Right cardiac atrium (tissue), 5 donors: ENCODE data around the gene PCDHB5. TPM values are rescaled to one million over a fixed set of nuclear protein-coding genes. Genes with fewer than 3 reads are reported as not detected.
A peak's percentile ranks its signal among the peaks of the same experiment; 100 is the strongest.
"Not testable (repeated sequence)": the region's sequence is repeated elsewhere in the genome, so short reads cannot be mapped to it uniquely, and the experiment has no call there.

ENCODE experiments used
- ATAC-seq, 2 donors: fragments of 200-7000 bp; cut with Tn5 transposase; one replicate each; pipeline versions ENCODE4 v1.8.0 to v1.9.1; 2020; ENCODE audit warnings: moderate library complexity in 2 of 2, mild to moderate bottlenecking in 1 of 2
- DNase-seq, 3 donors: peaks; one replicate each; pipeline ENCODE4 v3.0.0-alpha.2; 2020
- H3K27ac ChIP-seq: one replicate; pipeline ENCODE4 v1.5.1; 2013; ENCODE audit warnings: mild to moderate bottlenecking, low read length, control low read depth, moderate library complexity
- H3K27me3 ChIP-seq: one replicate; pipeline ENCODE4 v1.6.1; 2013; ENCODE audit not compliant: control insufficient read depth, insufficient read depth
- H3K4me1 ChIP-seq: one replicate; pipeline ENCODE4 v1.6.1; 2013; ENCODE audit warnings: low read length; ENCODE audit not compliant: control insufficient read depth, insufficient read depth
- H3K4me3 ChIP-seq: one replicate; pipeline ENCODE4 v1.5.1; 2013; ENCODE audit warnings: low read length, control low read depth
- H3K9me3 ChIP-seq: one replicate; pipeline ENCODE4 v1.6.1; 2013; ENCODE audit warnings: low read length; ENCODE audit not compliant: control insufficient read depth
- WGBS: extraction: QIAGEN DNeasy Blood & Tissue Kit; methylation state at CpG from one replicate; pipeline ENCODE4 v1.1.7; 2013; 5-methylcytosine and 5-hydroxymethylcytosine counted together
- intact Hi-C, 4 donors: fragments of 100-400 bp; cut with DNase I; formaldehyde crosslinking; loops; one replicate each; pipeline versions ENCODE4 v1.11.0 to v1.14.0; 2022 to 2023
- polyA plus RNA-seq: library from polyadenylated mRNA; stranded (reverse); fragments of 200-250 nt; gene quantifications from one replicate; pipeline ENCODE4 v1.2.3, GENCODE V29; 2013
- total RNA-seq, 4 donors: library from RNA; stranded (reverse); fragmentation: NEBNext Ultra II Directional; extraction: Animal tissue kit (Norgen Biotek cat#: 25700); gene quantifications; one replicate each; pipeline ENCODE4 v1.2.1, GENCODE V29; 2021
- donor health status: healthy with polysubstance abuse.
- donor health status: DM: no; HTN: yes; CAD: no.
- donor health status: DM: no; HTN: no; CAD: no.
- donor health status: DM: no; HTN: yes; CAD: no; lungs with severe emphysema.
- donor health status: DM: yes; HTN: yes; CAD: no.

PCDHB5 gene
- total and polyA plus RNA-seq, 5 donors: 1.3 to 3.1 (median 2.5) TPM

GRCh38 chr5:141180313-141180712 is 45.3 kb downstream of the PCDHB5 start:
- no peak overlapping the region for H3K27ac ChIP-seq
- intact Hi-C loops: no loop called here
- no peak for ATAC-seq
- no peaks in the 10 kb centered on the region for H3K27me3 ChIP-seq
- H3K4me1 ChIP-seq: no peaks in the 10 kb centered on the region
- 40% methylated on average over 1 of the region's 1 CpG for WGBS
- peaks cover 11% of the 10 kb centered on the region for H3K9me3 ChIP-seq
- no peak for DNase-seq
- H3K4me3 ChIP-seq: no peak overlapping the region

- WGBS: 12% methylated on average over 13 of the region's 13 CpGs
- intact Hi-C loops: no loop called here
- Histone ChIP-seq H3K27me3 (no peaks in the 10 kb centered on the region), H3K27ac (no peak within 1 kb of the TSS), H3K4me3 (peak within 1 kb of the TSS; percentile 43), H3K9me3 (peaks cover 15% of the 10 kb centered on the region), H3K4me1 (no peaks in the 10 kb centered on the region)
- peak in 2 of 3 donors; percentile 60 to 66 for DNase-seq
- no peak for ATAC-seq
Observed at GRCh38 chr5:141182248-141182647, 47.2 kb downstream of the PCDHB5 start, which contains the start of gene PCDHB16. Gene PCDHB16 (plus strand): TSS chr5:141182387. CDS start chr5:141182560, 173 bp downstream.

- H3K4me1 ChIP-seq, DNase-seq, ATAC-seq, H3K27ac ChIP-seq, H3K4me3 ChIP-seq, H3K27me3 ChIP-seq, intact Hi-C loops: not testable (repeated sequence)
- peaks cover 17% of the 10 kb centered on the region for H3K9me3 ChIP-seq
- WGBS: 34% methylated on average over 43 of the region's 69 CpGs
Observed at GRCh38 chr5:141184117-141184855, 49.3 kb downstream of the PCDHB5 start.

GRCh38 chr5:141186897-141187512 is 52.0 kb downstream of the PCDHB5 start, which contains the start of gene PCDHB9:
Gene PCDHB9 (plus strand): TSS chr5:141187161. CDS start chr5:141187319, 158 bp downstream.
- Histone ChIP-seq H3K4me1 (no peaks in the 10 kb centered on the region), H3K27me3 (no peaks in the 10 kb centered on the region), H3K9me3 (peaks cover 17% of the 10 kb centered on the region), H3K27ac (no peak within 1 kb of the TSS), H3K4me3 (peak within 1 kb of the TSS; percentile 6)
- 16% methylated on average over 9 of the region's 9 CpGs for WGBS
- intact Hi-C loops: no loop called here
- ATAC-seq: no peak
- DNase-seq: no peak

Other genes with a start within 250 kb of the PCDHB5 start
- gene PCDHAC1, start 208.9 kb upstream of the PCDHB5 start, total RNA-seq: under 1 TPM; 0.09 to 0.23 (median 0.11) TPM
- gene PCDHAC1, start 208.9 kb upstream of the PCDHB5 start, polyA plus RNA-seq: not detected
- gene PCDHAC2, start 168.7 kb upstream of the PCDHB5 start, total RNA-seq: 1 to 10 TPM in 1 of 4 donors, under 1 TPM in 3; 0.44 to 1.1 (median 0.54) TPM
- gene PCDHAC2, start 168.7 kb upstream of the PCDHB5 start, polyA plus RNA-seq: 0.02 TPM
- not detected for gene PCDHB1, start 83.8 kb upstream of the PCDHB5 start, total RNA-seq
- not detected for gene PCDHB1, start 83.8 kb upstream of the PCDHB5 start, polyA plus RNA-seq
- 1 to 10 TPM; 1.4 to 1.9 (median 1.5) TPM for gene PCDHB2, start 40.6 kb upstream of the PCDHB5 start, total RNA-seq
- gene PCDHB2, start 40.6 kb upstream of the PCDHB5 start, polyA plus RNA-seq: 0.59 TPM
- gene PCDHB3, start 34.7 kb upstream of the PCDHB5 start, total RNA-seq: 1 to 10 TPM in 3 of 4 donors, under 1 TPM in 1; 0.94 to 1.7 (median 1.4) TPM
- gene PCDHB3, start 34.7 kb upstream of the PCDHB5 start, polyA plus RNA-seq: 0.61 TPM
- 1 to 10 TPM; 2.6 to 3.6 (median 3.1) TPM for gene PCDHB4, start 13.4 kb upstream of the PCDHB5 start, total RNA-seq
- 1.3 TPM for gene PCDHB4, start 13.4 kb upstream of the PCDHB5 start, polyA plus RNA-seq
- under 1 TPM; 0.42 to 0.76 (median 0.58) TPM for gene PCDHB6, start 14.9 kb downstream of the PCDHB5 start, total RNA-seq
- gene PCDHB6, start 14.9 kb downstream of the PCDHB5 start, polyA plus RNA-seq: 0.34 TPM
- gene PCDHB7, start 37.4 kb downstream of the PCDHB5 start, total RNA-seq: 1 to 10 TPM in 3 of 4 donors, under 1 TPM in 1; 0.79 to 1.7 (median 1.6) TPM
- gene PCDHB7, start 37.4 kb downstream of the PCDHB5 start, polyA plus RNA-seq: 0.57 TPM
- gene PCDHB8, start 42.6 kb downstream of the PCDHB5 start, total RNA-seq: 1 to 10 TPM; 2.2 to 5.2 (median 2.6) TPM
- gene PCDHB8, start 42.6 kb downstream of the PCDHB5 start, polyA plus RNA-seq: 0.84 TPM
- 1 to 10 TPM; 1.8 to 2.6 (median 2.3) TPM for gene PCDHB16, start 47.2 kb downstream of the PCDHB5 start, total RNA-seq
- 1.3 TPM for gene PCDHB16, start 47.2 kb downstream of the PCDHB5 start, polyA plus RNA-seq
- gene PCDHB9, start 52.0 kb downstream of the PCDHB5 start, total RNA-seq: 1 to 10 TPM; 1.7 to 2.4 (median 2.1) TPM
- gene PCDHB9, start 52.0 kb downstream of the PCDHB5 start, polyA plus RNA-seq: 0.63 TPM
- 1 to 10 TPM; 1.1 to 2.0 (median 1.5) TPM for gene PCDHB10, start 57.1 kb downstream of the PCDHB5 start, total RNA-seq
- gene PCDHB10, start 57.1 kb downstream of the PCDHB5 start, polyA plus RNA-seq: 1.00 TPM
- gene PCDHB11, start 64.4 kb downstream of the PCDHB5 start, total RNA-seq: 1 to 10 TPM; 1.9 to 2.9 (median 2.5) TPM
- 0.48 TPM for gene PCDHB11, start 64.4 kb downstream of the PCDHB5 start, polyA plus RNA-seq
- 1 to 10 TPM; 1.7 to 3.3 (median 2.8) TPM for gene PCDHB12, start 73.5 kb downstream of the PCDHB5 start, total RNA-seq
- gene PCDHB12, start 73.5 kb downstream of the PCDHB5 start, polyA plus RNA-seq: 0.72 TPM
- gene PCDHB13, start 78.7 kb downstream of the PCDHB5 start, total RNA-seq: 1 to 10 TPM; 4.3 to 5.8 (median 5.3) TPM
- gene PCDHB13, start 78.7 kb downstream of the PCDHB5 start, polyA plus RNA-seq: 1.7 TPM
- 1 to 10 TPM; 4.3 to 5.9 (median 5.3) TPM for gene PCDHB14, start 88.1 kb downstream of the PCDHB5 start, total RNA-seq
- 2.3 TPM for gene PCDHB14, start 88.1 kb downstream of the PCDHB5 start, polyA plus RNA-seq
- gene PCDHB15, start 110.2 kb downstream of the PCDHB5 start, total RNA-seq: 1 to 10 TPM; 2.9 to 6.7 (median 5.3) TPM
- 2.5 TPM for gene PCDHB15, start 110.2 kb downstream of the PCDHB5 start, polyA plus RNA-seq
- under 1 TPM in 2 of 4 donors, not detected in 2; 0.17 to 0.37 TPM for gene SLC25A2, start 168.8 kb downstream of the PCDHB5 start, total RNA-seq
- 0.14 TPM for gene SLC25A2, start 168.8 kb downstream of the PCDHB5 start, polyA plus RNA-seq
- gene TAF7, start 185.6 kb downstream of the PCDHB5 start, total RNA-seq: 100 to 1,000 TPM in 1 of 4 donors, 10 to 100 TPM in 3; 86.7 to 109 (median 95.1) TPM
- gene TAF7, start 185.6 kb downstream of the PCDHB5 start, polyA plus RNA-seq: 94.6 TPM
- gene PCDHGA1, start 195.3 kb downstream of the PCDHB5 start, total RNA-seq: 1 to 10 TPM; 1.7 to 2.8 (median 1.8) TPM
- gene PCDHGA1, start 195.3 kb downstream of the PCDHB5 start, polyA plus RNA-seq: 0.70 TPM
- 1 to 10 TPM; 6.4 to 9.4 (median 7.1) TPM for gene PCDHGA2, start 203.6 kb downstream of the PCDHB5 start, total RNA-seq
- gene PCDHGA2, start 203.6 kb downstream of the PCDHB5 start, polyA plus RNA-seq: 2.2 TPM
- 1 to 10 TPM; 4.9 to 7.7 (median 5.6) TPM for gene PCDHGA3, start 208.6 kb downstream of the PCDHB5 start, total RNA-seq
- 2.1 TPM for gene PCDHGA3, start 208.6 kb downstream of the PCDHB5 start, polyA plus RNA-seq
- 1 to 10 TPM; 2.7 to 4.4 (median 3.8) TPM for gene PCDHGB1, start 214.9 kb downstream of the PCDHB5 start, total RNA-seq
- gene PCDHGB1, start 214.9 kb downstream of the PCDHB5 start, polyA plus RNA-seq: 1.3 TPM
- 1 to 10 TPM; 4.4 to 5.8 (median 5.7) TPM for gene PCDHGA4, start 219.8 kb downstream of the PCDHB5 start, total RNA-seq
- gene PCDHGA4, start 219.8 kb downstream of the PCDHB5 start, polyA plus RNA-seq: 1.7 TPM
- 1 to 10 TPM; 3.5 to 6.5 (median 5.0) TPM for gene PCDHGB2, start 224.8 kb downstream of the PCDHB5 start, total RNA-seq
- 1.9 TPM for gene PCDHGB2, start 224.8 kb downstream of the PCDHB5 start, polyA plus RNA-seq
- 1 to 10 TPM; 3.4 to 4.7 (median 4.2) TPM for gene PCDHGA5, start 229.0 kb downstream of the PCDHB5 start, total RNA-seq
- 2.0 TPM for gene PCDHGA5, start 229.0 kb downstream of the PCDHB5 start, polyA plus RNA-seq
- gene PCDHGB3, start 235.0 kb downstream of the PCDHB5 start, total RNA-seq: 1 to 10 TPM; 4.8 to 5.5 (median 5.1) TPM
- gene PCDHGB3, start 235.0 kb downstream of the PCDHB5 start, polyA plus RNA-seq: 1.7 TPM
- 1 to 10 TPM; 3.7 to 5.3 (median 4.9) TPM for gene PCDHGA6, start 238.7 kb downstream of the PCDHB5 start, total RNA-seq
- 2.2 TPM for gene PCDHGA6, start 238.7 kb downstream of the PCDHB5 start, polyA plus RNA-seq
- 1 to 10 TPM; 3.9 to 5.2 (median 4.5) TPM for gene PCDHGA7, start 247.5 kb downstream of the PCDHB5 start, total RNA-seq
- gene PCDHGA7, start 247.5 kb downstream of the PCDHB5 start, polyA plus RNA-seq: 1.8 TPM